NCI-H187 treated with DMSO at 0.1 percent for 48 hours (cell line): ENCODE data around the gene RBM8A.
"Not testable (repeated sequence)": the region's sequence is repeated elsewhere in the genome, so short reads cannot be mapped to it uniquely, and the experiment has no call there.

ENCODE experiments used
- DNase-seq: peaks from one replicate; lab custom pipeline; 2025; lab: John Stamatoyannopoulos, UW

The RBM8A gene

GRCh38 chr1:145956781-145957442 lies 29.6 kb upstream of the RBM8A start:
- DNase-seq, result no peak

- no peak for DNase-seq
Measured at GRCh38 chr1:145956361-145956760, 29.1 kb upstream of the RBM8A start.

GRCh38 chr1:145955436-145955835 lies 28.2 kb upstream of the RBM8A start:
- no peak for DNase-seq

GRCh38 chr1:145953861-145954260 lies 26.6 kb upstream of the RBM8A start:
- no peak for DNase-seq

- no peak for DNase-seq
Measured at GRCh38 chr1:145952903-145953302, 25.6 kb upstream of the RBM8A start.

GRCh38 chr1:145951526-145951925 lies 24.2 kb upstream of the RBM8A start:
- DNase-seq, result no peak

- no peak for DNase-seq
Measured at GRCh38 chr1:145949219-145949618, 21.9 kb upstream of the RBM8A start.

GRCh38 chr1:145947551-145947950 lies 20.3 kb upstream of the RBM8A start:
- DNase-seq, result no peak

- no peak for DNase-seq
Measured at GRCh38 chr1:145946477-145946986, 19.2 kb upstream of the RBM8A start.

GRCh38 chr1:145944532-145944931 lies 17.2 kb upstream of the RBM8A start:
- no peak for DNase-seq

GRCh38 chr1:145942871-145943270 lies 15.6 kb upstream of the RBM8A start:
- DNase-seq, result no peak

GRCh38 chr1:145942405-145942804 lies 15.1 kb upstream of the RBM8A start:
- no peak for DNase-seq

GRCh38 chr1:145937436-145937835 lies 10.2 kb upstream of the RBM8A start:
- no peak for DNase-seq

GRCh38 chr1:145936247-145936646 lies 9.0 kb upstream of the RBM8A start:
- DNase-seq, result no peak

- DNase-seq, result no peak
Measured at GRCh38 chr1:145935708-145936107, 8.4 kb upstream of the RBM8A start.

- DNase-seq, result not testable (repeated sequence)
Measured at GRCh38 chr1:145932522-145933009, 5.3 kb upstream of the RBM8A start.

GRCh38 chr1:145927916-145928643 lies 796 bp upstream of the RBM8A start:
- DNase-seq, result no peak

GRCh38 chr1:145926686-145927062 lies 610 bp downstream of the RBM8A start:
- no peak for DNase-seq

GRCh38 chr1:145922266-145922665 lies 5.0 kb downstream of the RBM8A start:
- no peak for DNase-seq

GRCh38 chr1:145920297-145920696 lies 7.0 kb downstream of the RBM8A start:
- DNase-seq, result not testable (repeated sequence)

- DNase-seq, result no peak
Measured at GRCh38 chr1:145918992-145919939, 8.0 kb downstream of the RBM8A start.
